Fibroblast of villous mesenchyme (primary cell): Measurements from ENCODE around the gene ZNF732. TPM values are rescaled to one million over a fixed set of nuclear protein-coding genes. Genes with fewer than 3 reads are reported as not detected.
A peak's percentile ranks its signal among the peaks of the same experiment; 100 is the strongest.
"Not testable (repeated sequence)": the region's sequence is repeated elsewhere in the genome, so short reads cannot be mapped to it uniquely, and the experiment has no call there.

Experiments
- DNase-seq: peaks from one replicate; pipeline ENCODE4 v3.0.0-alpha.2; 2010; ENCODE audit warnings: low read depth
- H3K4me3 ChIP-seq: 2 replicates; pipeline ENCODE4 v1.5.1; 2011; ENCODE audit warnings: low read depth, mild to moderate bottlenecking, low read length
- CTCF ChIP-seq: IDR thresholded peaks from 2 replicates; pipeline ENCODE4 v1.5.1; 2012; ENCODE audit warnings: low read depth, mild to moderate bottlenecking, low read length; ENCODE audit not compliant: insufficient read depth
- total RNA-seq: library from RNA; depleted of rRNA; stranded (reverse); fragments of >200 nt; gene quantifications from 2 replicates; pipeline ENCODE4 v1.2.3, GENCODE V29; 2012

The ZNF732 gene
- total RNA-seq, 1 donor: 0.43 TPM

- TF ChIP-seq CTCF: no peak
- no peak overlapping the region for H3K4me3 ChIP-seq
- DNase-seq: no peak
Measured at GRCh38 chr4:253936-254756, 51.1 kb downstream of the ZNF732 start.

GRCh38 chr4:252065-252601 lies 53.1 kb downstream of the ZNF732 start:
- no peak overlapping the region for H3K4me3 ChIP-seq
- TF ChIP-seq CTCF: no peak
- no peak for DNase-seq

- DNase-seq: peak; percentile 23
- TF ChIP-seq CTCF: peak; percentile 42
- no peak overlapping the region for H3K4me3 ChIP-seq
Measured at GRCh38 chr4:244471-244870, 60.8 kb downstream of the ZNF732 start.

- TF ChIP-seq CTCF: no peak
- H3K4me3 ChIP-seq: no peak overlapping the region
- DNase-seq: no peak
Measured at GRCh38 chr4:243426-243825, 61.8 kb downstream of the ZNF732 start.

GRCh38 chr4:242121-242848 lies 63.0 kb downstream of the ZNF732 start:
- TF ChIP-seq CTCF: peak; percentile 63
- DNase-seq: peak; percentile 72
- H3K4me3 ChIP-seq: peak overlapping the region; percentile 42

GRCh38 chr4:241411-241810 lies 63.9 kb downstream of the ZNF732 start:
- not testable (repeated sequence) for DNase-seq, H3K4me3 ChIP-seq

- no peak overlapping the region for H3K4me3 ChIP-seq
- no peak for TF ChIP-seq CTCF
- DNase-seq: no peak
Measured at GRCh38 chr4:236028-236427, 69.2 kb downstream of the ZNF732 start.
